IPS DF 4.7 (cell line): ENCODE results near the gene TNFRSF1A.
"Not testable (repeated sequence)": the region's sequence is repeated elsewhere in the genome, so short reads cannot be mapped to it uniquely, and the experiment has no call there.

Experiments used
- DNase-seq: peaks from one replicate; pipeline ENCODE4 v3.0.0-alpha.2; 2013; ENCODE audit warnings: low spot score; ENCODE audit errors: extremely low read depth

TNFRSF1A gene

GRCh38 chr12:6358881-6359280 lies 17.0 kb upstream of the TNFRSF1A start:
- DNase-seq = no peak

- no peak for DNase-seq
Observed at GRCh38 chr12:6356374-6356820, 14.5 kb upstream of the TNFRSF1A start.

DNA sequence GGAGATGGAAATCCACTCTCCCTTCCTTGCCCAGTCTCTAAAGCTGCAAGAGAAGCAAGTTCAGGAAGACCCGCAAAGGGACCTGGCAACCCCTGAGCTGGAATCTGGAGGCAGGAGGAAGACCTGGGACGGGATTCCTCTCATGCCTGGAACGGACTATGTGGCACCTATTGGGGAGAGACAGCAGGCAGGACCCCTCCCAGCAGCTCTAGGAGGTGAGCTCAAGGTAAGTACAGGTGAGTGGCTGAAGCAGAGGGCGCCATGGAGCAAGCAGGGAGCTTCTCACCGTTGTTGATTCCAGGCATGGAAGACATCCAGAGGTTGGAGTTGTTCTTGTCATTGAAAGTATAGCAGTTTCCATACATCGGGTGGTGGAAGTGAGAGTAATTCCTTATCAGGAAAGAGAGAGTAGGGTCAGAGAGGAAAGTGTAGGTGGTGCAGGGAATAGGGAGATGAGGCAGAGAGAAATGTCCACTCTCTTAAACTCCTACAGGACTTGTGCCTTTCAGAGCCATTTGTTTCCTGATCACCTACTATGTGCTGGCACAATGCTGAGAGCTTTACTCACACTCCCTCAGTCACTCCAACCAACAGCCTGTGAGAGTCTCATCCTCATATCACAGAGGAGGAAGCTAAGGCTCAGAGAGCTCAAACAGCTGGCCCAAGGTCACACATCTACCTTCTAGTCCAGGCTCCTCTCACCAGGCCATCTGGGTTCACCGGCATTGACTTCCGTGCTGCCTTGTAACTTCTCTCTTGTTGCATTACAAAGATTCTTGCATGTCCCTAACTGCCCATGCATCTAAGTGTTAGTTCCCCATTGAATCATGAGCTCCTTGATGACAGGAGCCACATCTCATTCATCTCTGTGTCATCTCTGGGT lies 13.9 kb upstream of the TNFRSF1A start:
- no peak for DNase-seq

- DNase-seq = no peak
Observed at GRCh38 chr12:6354495-6355393, 12.9 kb upstream of the TNFRSF1A start.

DNA sequence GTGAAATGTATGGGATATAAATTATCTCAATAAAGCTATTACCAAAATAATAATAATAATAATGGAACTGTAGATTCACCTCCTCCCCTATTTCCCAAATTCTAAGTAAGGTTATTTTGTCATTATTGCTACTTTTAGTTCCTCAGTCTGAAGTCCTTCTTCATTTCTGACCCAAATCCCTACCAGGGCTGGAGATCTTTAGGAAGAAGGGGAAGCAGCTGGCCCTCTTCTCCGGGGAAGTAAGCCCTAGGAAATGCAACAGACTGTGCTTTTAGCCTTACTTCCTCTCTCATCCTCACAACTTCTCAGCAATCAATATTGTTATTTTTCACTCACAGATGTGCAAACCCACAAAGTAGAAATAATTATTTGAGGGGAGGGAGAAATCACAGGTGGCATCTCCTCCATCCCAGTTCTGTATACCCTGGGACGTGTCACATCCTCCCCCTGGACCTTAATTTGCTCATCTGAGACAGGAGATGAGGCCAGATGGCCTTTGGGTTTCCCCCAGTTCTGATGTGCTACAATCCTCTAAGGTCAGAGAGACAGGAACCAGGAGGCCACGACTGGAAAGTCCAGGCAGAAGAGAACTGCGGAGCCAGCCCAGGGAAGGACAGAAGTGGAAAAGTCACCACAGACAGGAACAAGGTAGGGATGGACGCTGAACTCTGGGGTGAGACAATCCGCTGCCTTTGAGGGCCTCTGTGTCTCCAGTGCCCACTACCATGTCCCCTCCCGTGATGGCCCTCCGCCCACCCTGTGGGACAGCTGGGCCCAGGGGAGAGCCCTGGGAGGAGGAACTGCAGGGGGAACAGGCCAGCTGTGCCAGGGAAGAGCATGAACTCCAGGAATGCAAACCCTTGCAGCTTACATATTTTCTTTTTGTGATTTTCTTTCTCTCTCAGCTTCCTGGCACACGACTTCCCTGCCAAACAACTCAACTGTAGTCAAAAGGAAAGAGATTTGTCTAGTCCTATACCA lies 10.6 kb upstream of the TNFRSF1A start:
- DNase-seq = no peak

DNA sequence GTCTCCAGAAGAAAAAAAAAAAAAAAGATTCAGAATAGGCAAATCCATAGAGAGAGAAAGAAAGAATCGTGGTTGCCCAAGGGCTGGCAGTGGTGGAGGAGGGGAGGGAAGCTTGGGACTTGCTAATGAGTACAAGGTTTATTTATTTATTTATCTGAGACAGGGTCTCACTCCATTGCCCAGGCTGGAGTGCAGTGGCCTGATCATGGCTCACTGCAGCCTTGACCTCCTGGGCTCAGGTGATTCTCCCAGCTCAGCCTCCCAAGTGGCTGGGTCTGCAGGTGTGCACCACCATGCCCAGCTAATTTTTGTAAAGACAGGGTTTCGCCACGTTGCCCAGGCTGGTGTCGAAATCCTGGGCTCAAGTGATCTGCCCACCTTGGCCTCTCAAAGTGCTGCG lies 9.7 kb upstream of the TNFRSF1A start:
- no peak for DNase-seq

GRCh38 chr12:6347367-6348338 lies 5.8 kb upstream of the TNFRSF1A start:
- DNase-seq = no peak

DNA sequence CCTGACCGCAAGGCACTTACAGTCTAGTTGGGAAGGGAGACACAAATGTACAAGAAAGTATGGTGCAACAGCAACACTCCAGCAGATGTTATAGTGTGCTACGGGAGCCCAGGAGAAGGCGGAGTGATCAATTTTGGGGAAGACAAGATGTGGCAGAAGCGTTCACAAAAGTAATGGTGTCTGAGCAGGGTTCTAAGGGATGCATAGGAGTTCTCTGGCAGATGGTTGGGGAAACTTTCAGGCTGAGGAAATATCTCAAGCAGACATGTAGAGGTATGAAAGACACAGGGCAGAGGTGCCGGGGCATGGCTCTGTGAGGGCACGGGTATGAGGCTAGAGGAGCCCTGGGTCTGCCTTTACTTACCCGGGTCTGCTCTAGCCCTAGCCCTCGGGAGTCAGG lies 5.1 kb upstream of the TNFRSF1A start:
- DNase-seq = no peak

GRCh38 chr12:6346235-6346832 lies 4.5 kb upstream of the TNFRSF1A start:
- DNase-seq = no peak

DNA sequence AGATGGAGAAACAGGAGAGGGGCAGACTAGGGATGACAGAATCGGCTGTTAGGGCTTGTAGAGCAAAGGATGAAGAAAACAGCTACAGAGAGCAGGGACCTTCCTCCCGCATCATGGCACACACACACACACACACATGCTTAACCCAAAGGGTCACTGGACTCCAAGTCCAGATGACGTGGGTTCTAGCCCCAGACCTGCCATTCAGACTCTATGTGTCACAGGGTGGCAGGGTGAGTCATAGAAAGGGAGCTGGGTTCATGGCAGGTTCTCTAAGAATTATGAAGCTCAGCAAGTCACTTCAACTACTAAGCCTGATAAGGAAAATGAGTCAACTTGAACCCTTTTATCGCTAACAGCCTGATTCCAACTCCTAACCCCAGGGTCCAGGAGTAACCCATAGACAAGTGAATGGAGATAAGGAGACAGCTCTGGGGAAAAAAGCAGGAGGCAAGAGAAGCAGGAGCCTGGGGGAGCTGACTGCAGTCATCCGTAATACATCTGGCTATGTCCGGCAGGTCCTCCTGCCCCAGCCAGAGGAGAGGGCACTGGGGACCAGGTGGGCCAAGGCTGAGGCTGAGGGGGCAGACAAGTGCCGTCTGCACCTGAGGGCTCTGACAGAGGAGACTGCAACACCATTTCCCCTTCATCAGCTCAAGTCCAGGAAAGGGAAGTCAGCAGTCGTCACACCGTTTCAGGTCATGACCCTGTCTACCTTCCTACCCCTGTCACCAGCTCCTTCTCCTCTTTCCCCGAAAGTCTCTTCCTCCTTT lies 3.6 kb upstream of the TNFRSF1A start:
- DNase-seq = no peak

- DNase-seq = not testable (repeated sequence)
Observed at GRCh38 chr12:6344101-6344660, 2.3 kb upstream of the TNFRSF1A start.

DNA sequence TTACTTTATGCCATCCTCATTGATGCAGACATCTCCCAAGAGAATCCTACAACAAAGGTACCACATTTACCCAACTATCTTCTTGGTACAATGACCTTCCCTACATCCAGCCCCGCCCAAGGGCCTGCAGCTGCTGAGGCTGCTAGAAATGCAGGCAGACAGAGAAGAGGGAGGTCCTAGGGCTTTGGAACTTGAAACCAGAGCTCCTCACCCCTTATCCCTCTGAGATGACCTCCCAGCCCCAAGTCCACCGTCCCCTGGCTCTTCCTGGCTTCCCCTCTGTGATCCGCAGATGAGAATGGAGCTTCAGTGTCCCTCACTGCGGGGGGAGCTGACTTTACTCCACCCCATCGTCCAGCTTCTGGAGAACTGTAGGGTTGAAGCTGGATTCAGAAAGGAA lies 1.6 kb upstream of the TNFRSF1A start:
- no peak for DNase-seq

- DNase-seq = no peak
Observed at GRCh38 chr12:6342140-6342889, 439 bp upstream of the TNFRSF1A start.

DNA sequence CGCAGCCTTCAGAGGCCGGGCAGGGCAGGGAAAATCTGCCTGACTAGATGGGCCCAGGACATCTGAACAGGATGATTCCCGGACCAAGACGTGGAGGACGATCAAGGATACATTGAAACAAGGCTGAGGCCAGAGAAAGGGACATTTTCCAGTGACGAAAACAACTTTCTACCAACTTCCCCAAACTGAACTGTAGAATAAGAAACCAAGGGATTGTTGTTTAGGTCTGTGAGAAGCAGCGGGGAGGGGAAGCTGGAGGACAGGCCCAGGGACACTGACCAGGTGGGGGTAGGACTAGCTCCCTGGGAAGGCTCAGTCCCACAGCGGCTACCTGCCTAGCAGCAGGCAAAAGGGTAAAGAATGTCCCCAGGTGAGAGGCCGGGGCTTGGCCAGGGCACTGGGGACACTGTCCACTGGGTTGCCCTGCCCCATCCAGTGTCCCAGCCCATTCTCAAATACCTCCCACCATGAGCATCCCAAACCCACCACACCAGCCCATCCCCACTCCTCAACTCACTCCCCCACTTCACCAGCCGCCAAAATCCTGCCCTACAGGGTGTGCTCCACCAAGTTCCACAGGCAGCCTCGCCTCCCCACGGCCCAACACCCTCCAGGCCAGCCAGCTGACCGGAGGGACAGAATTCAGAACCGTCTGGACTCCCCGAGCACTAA lies 995 bp downstream of the TNFRSF1A start:
- no peak for DNase-seq

- no peak for DNase-seq
Observed at GRCh38 chr12:6340032-6340638, 1.7 kb downstream of the TNFRSF1A start.

DNA sequence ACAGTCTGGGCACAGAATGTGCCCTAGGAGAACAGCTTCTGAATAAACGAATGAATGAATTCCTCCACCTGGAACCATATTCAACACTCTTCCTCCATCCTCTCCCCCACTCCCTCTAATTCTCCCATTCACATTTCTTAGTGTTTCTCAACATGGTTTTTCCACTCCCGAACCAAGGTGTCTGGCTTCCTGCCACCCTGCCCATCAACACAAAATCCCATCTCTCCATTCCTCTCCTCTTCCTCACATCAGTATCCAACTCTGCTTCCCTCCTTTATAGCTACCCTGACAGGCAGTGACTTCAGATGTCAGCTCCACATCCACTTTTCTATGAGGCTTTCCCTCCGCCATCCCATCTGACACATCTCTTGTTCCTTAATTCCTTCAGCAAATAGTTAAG lies 2.9 kb downstream of the TNFRSF1A start:
- no peak for DNase-seq

DNA sequence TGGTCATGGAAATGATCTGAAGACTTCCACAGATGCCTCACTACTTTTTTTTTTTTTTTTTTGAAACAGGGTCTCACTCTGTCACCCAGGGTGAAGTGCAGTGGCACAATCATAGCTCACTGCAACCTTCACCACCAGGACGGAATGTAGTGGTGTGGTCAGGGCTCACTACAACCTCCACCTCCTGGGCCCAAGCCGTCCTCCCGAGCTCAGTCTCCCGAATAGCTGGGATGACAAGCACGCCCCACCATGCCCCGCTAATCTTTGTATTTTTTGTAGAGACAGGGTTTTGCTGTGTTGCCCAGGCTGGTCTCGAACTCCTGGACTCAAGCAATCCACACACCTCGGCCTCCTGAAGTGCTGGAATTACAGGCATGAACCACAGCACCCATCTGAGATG lies 3.3 kb downstream of the TNFRSF1A start:
- not testable (repeated sequence) for DNase-seq
